Measurements from ENCODE around the gene MCM3.

The MCM3 gene

DNA sequence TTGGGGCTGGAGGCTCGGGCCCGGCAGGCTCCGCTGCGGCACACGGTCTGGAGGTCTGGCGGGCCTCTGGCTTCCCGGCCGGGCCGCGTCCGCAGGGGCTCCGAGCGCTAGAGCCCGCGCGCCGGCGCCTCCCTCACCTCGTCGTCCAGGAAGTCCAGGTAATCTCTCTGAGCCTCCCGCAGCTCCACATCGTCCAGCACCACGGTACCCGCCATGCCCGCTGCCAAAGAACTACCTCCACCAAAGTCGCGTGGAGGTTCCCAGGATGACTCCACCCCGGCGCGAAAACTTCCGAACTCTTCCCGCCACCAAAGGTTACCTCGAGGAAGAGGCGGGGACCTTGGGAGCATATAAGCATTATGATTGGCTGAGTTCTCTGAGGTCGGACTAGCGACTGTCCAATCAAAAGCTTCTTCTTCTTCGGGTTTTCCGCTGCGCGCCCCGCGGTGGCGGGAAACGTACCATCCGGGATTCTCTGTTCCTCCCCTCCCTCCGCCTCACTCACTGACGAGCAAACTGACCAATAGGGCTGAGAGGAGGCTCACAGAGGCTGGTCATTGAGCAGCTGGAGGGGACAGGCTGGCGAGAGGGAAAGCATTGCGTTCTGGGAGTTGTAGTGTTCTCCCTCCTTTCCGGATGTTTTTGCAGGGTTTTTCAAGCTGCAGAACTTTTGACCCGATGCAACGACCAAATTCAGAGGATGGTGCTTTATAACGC is at the start of gene MCM3:
TSS of gene MCM3 (minus strand) at position 283 of the 717 bp plus-strand sequence. CDS start at position 215, 68 bp downstream.
- DNase-seq (ENCODE audit: low spot score) = peak; percentile 99

DNA sequence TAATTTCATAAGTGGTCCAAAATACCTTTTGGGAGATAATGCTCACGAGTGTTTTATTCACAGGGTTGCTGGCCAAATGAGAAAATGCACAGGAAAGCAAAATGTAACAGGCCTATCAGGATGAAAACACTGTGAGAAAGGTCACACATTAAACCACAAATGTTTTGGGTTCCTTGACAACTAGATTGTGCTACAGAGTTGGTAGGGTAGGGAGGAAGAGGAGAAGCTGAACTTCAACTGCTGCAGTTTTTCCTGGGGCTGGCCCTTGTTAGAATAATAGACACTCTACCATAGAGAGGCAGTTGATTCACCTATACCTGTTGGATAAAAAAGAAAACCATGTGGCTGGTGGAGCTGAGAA is 49.3 kb upstream of the MCM3 start:
- DNase-seq (ENCODE audit: low spot score) = no peak

DNA sequence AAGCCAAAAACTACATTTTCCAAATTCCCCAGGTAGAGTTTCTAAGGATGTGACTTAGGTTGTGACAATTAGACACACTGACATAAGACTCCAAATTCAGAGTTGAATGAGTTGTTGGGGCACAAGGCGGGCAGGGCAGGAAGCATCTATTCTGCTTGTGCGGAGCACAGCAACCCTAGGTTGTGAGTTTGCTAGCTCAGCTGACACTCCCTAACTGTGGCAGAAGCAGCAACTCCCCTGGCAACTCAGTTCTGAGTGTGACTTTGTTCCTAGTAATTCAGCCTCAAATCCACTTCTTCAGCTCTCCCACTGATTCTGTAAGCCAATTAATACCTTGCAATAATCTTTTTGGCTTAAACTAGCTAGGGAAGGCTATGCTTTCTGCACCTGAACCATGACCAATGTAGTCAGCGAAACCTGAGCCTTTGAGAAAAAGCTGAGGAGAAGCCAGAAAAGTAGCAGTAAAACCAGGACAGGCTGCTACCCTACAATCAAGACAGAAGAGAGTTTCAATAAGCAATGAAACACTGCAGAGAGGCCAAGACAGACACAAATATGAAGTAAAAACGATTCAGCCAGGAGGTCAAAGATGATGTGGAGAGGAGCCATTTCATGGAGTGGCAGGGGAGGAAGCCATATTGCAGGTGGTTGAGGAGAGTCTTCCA is 47.4 kb upstream of the MCM3 start:
- DNase-seq (ENCODE audit: low spot score) = no peak

DNA sequence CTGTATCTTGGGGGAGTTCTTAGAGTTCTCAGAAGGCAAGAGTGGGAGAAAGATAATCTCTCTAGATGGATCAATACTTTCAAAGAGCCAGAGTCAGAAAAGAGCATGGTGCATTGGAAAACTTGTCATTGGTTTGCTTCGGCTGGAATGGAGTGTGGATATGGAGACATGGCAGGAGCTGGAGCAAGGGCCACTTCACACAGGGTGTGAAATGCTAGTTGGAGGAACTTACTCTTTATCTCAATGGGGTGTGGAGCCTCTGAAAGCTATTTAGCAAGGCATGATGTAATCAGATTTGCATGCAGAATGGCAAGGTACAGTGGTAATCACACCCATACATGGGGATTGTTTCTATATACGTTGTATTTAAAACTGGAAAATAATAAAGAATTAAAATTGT is 45.9 kb upstream of the MCM3 start:
- DNase-seq (ENCODE audit: low spot score) = peak; percentile 52

DNA sequence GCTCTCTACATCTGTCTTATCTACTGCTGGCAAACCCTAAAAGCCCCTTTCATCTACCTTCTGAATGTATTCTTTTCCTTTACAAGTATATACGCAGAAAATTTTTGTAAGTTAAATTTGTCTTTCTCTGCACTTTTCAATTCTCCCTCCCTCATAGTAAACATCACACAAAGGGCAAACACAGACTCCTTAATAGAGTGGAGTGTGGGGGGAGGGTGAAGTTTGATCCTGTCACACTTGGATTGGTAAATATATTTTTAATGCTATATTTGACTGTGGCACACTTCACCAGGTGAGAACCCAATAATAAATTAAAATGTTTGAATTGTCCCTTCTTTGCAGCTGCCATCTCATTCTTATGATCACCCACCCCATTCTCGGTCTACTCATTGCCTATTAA is 44.2 kb upstream of the MCM3 start:
- DNase-seq (ENCODE audit: low spot score) = no peak

DNA sequence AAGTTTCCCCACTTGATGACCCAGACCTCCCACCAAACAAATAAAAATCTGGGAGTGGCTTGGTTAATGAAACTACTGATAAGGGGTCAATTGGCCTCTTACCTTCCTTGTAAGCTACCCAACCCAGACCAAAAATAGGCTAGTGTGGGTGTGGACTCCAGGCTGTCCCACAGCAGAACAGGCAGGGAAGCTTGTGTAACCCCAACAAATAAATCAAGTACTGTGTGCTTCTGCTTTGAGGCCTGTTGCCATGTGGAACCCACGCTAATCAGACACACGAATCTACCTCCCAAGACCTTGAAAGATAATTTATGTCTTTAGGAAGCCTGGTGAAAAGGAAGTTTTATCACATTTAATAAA is 43.7 kb upstream of the MCM3 start:
- DNase-seq (ENCODE audit: low spot score) = peak; percentile 65

DNA sequence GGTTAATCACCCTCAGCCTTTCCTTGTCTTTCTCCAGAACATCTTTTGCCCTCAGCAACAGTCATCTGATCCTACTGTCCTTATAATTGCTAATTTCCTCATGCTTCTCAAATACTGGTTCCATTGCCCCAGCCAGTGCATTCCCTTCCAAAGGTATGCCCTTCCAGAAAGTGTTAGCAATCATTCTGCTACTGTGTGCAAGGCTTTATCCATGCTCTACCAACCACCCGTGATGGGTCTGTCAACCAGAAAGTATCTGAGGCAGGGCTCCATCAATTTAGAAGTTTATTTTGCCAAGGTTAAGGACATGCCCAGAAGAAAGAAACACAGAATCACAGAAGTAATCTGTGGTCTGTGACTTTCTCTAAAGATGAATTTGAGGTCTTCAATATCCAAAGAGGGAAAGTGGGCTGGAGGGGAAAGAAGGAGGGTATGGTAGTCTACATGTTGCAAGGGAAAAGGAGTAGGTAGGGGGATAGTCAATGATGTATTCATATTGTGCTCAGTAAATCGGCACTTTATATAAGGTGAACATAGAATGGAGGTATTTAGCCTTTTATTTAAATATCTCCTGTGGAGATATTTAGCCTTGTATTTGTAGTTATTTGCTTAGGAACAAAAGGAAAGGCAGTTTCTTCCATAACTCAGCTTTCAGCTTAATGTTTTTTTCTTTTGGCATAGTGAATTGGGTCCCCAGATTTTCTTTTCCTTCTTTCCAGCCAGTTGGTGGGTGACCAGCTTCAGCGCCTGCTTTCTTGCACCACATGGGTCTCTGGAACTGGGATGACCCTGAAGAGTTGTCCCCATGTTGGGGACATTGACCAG is 42.2 kb upstream of the MCM3 start:
- DNase-seq (ENCODE audit: low spot score) = no peak

DNA sequence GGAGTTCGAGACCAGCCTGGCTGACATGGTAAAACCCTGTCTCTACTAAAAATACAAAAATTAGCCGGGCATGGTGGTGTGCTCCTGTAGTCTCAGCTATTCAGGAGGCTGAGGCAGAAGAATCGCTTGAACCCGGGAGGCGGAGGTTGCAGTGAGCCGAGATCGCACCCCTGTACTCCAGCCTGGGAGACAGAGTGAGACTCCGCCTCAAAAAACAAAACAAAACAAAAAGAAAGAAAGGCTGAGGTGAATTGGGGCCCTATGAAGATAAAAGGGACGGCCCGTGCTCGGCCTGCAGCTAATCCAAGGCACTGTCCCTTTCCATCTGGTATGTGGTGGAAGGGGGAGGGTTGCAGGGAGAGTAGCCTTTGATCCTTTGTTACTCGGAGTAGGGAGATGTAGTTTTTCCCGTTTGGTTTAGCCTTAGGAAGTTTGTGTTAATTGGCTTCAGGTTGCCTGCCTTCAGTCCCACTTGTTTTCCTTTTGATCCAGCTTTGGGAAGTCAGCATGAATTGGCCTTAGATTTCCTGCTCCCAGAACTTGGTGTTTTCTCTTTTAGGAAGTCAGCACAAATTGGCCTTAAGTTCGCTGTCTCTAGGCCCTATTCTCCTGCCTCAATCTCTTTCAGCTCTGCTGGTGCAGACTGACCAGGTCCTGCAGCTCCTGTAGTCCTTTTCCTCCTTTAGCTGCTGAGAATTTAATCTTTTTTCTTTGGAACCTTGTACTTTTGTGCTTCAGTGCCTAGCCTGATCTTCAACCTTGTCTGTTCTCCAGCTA is 41.3 kb upstream of the MCM3 start:
- no peak for DNase-seq (ENCODE audit: low spot score)

DNA sequence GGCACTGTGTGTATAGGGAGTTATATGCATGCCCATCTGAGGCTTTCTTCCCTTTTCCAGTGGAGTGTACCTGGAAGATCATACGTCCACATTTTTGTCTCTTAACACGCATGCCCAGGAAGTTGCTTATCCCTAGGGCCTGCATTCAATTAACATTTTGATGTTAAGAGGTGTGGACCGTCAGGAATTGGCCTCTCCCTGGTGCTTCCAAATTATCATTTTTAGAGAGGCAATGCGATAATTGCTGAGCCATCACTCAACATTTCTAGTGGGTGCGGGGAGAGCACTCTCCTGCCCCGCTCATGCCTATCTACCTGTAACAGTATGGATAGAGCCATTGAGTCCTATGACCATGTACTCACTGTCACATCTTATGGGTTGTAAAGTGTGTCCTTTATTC is 39.6 kb upstream of the MCM3 start:
- no peak for DNase-seq (ENCODE audit: low spot score)

DNA sequence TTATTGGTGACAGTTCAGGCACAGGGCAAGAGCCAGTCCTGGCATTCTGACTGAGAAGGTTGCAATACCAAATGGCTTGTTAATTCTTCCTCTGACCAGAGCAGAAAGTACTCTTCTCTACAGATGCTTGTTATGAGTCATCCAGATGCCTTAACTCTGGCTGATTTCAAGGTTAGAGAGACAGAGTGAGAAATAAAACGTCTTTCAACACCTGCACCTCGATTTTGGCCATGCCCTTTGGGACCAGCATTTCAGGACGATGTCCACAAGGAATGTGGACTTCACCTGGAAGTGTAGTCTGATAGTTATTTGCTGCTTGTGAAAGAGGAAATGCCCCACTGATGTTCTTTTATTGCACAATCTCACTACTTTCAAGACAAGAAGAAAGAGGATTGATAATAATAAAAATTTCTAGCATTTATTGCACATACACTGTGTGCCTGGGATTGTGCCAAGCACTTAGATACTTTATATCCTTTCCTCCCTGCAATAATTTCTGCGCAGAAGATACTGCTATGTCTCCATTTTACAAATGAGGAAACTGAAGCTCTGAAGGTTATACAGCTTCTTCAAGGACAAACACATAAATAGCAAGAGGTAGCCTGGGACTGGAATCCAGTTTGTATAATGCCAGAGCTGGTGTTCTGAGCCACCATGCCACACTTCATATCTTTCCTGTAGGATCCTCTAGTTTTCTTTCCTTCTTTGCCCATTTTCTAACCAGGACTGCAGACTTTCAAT is 33.5 kb upstream of the MCM3 start:
- DNase-seq (ENCODE audit: low spot score) = peak; percentile 39

DNA sequence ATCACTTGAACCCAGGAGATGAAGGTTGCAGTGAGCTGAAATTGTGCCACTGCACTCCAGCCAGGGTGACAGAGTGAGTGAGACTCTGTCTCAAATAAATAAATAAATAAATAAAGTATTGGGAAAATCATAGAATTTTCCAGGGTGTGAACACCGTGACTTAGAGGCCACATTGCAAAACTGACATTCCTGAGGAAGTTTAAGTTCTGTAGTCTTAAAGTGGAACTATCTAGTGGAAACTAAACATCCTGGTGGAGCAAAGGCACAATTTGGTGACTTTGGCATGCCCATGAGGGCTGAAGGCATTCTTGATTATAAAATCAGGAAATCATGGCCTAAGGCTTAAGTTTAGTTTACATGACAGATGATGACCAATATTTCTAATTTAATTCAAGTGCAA is 32.7 kb upstream of the MCM3 start:
- DNase-seq (ENCODE audit: low spot score) = no peak

DNA sequence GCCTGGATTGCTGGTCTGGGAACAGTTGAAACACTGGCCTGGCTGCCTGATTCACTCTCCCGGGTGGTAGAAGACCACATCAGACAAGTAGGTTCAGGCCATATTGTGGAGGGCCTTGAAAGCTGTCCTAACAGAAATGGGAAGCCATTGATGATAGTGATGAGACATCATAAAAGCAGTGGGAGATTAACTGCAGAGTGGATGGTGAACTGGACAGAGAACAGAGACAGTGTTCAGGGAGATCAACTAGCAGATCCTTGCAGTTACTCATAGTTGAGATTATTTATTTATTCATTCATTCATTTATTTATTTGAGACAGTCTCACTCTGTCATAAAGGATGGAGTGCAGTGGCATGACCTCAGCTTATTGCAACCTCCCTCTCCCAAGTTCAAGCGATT is 30.2 kb upstream of the MCM3 start:
- DNase-seq (ENCODE audit: low spot score) = no peak

DNA sequence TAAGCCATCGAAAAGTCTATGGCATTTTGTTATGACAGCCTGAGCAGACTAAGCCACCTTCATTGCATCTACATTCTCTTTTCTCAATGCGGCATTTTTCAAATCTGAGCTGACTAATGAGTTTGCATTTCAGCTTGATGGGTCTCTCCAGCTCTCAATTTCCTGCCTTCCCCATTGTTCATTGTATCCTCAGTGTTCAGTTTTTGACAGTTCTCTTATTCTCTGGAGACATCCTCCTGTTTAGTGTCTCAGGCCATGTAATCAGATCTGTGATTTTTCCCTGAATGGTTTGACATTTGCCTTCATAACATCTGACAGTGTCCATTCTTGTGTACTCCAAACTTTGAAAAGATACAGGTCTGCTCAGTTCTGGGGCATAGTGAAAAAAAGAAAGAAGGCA is 27.9 kb upstream of the MCM3 start:
- DNase-seq (ENCODE audit: low spot score) = no peak

DNA sequence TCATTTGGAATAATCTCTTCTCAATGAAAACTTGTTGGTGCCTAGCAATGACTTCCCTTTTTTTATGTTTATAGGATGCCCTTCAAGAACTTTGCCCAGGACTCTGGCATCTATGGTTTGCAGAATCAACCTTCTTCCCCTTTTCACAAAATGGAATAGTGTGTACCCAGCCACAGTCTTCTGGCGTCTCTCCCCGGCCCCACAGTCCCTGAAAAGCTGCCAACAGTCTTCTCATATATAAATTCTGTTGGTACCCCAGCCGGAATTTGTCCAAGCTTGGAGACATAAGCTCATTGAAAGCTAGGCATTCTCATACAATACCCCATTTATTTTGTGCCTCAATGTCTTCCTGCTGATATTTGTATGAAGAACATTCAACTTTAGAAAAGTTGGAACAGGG is 26.4 kb upstream of the MCM3 start:
- no peak for DNase-seq (ENCODE audit: low spot score)

DNA sequence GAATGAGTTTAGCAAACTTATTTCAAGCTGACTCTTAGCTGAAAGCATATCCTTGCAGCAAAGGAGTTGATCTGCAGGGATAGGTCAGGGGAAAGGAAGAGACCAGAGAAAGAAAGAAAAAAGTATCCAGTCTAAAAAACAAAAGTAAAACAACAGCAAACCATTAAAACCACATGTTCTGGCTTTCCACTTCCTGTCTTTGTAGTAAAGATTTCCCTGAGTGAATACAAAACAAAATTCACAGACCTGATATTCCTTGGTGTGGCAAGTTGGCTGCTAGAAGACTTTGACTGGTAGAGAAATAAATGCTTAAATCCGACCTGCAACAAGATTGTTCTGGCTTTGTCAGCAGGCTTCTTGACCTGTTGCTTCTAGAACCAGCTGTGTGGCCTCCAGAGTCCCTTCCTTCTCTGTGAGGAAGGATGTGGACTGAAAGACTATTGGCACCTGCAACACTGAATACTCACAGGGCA is 23.4 kb upstream of the MCM3 start:
- DNase-seq (ENCODE audit: low spot score) = no peak

DNA sequence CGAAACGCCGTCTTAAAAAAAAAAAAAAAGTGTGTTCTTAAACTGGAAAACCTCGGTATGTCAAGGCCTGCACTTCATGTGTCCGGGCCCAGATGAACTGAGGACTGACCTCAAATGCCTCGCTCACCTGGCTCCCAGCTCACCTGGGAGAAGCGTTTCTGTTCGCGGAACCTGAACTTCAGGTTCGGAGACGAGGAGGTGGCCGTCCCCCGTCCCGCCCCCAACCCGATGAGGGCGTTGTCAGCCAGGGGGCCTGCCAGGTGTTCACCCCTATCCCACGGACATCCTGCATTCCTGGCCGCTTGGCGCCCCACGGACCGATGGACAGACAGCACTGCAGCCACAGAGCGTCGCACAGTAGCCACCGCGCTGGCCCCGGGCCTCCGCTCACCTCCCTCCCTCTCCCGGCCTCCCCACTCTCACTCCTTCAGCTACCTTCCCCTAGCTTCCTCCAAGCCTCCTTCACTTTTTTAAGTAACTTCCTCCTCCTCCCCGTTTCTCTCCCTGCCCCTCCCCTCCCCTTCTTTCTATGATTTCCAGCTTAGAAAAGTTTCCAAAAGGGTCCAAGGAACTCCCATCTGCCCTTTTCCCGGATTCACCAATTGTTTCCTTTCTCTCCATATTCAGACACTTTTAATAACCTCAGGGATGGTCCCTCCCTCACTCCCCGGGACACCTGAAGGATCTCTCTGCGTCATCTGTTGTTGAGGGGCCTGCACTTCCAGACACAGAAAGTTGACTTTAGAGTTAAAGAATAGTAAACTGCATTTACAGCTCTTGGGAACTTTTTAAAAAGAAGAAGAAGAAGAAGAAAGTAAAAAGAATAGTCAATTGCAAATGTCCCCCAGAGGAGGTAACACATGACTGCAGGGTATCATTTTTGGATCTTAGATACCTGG is 22.7 kb upstream of the MCM3 start:
- no peak for DNase-seq (ENCODE audit: low spot score)

DNA sequence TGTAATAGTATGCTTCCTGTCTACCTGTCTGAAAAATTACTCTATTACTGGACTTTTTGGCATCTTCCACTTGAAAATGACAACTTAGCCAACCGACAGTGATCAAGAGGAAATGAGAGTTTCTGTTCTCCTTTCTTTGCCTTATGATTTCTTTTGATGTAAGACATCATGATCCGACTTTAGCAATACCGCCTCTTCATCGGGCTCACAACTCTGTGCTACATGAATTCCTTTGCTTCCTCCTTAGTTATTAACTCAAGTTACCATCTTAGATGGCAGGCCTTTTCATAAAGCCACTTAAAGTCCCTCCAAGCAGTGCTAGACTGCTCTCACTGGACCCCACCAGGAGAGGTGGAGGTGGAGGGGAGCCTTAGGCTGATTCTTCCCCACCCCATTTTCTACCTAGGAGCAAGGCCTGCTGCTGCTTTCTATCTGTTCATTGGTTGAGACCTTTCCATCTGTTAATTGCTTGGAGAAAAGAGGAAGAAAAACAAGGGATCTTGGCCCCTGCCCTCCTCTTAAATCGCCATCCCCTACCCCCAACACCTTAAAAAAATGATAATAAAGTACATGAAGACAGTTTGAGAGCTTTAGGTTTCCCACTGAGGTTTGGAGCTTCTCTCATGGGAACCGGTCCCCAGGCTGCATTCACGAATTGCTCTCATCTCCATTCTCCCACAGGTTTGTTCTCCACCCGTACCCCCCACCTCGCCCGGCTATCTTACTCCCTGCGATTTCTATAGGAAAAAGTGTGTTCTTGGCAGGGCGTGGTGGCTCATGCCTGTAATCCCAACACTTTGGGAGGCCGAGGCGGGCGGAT is 21.6 kb upstream of the MCM3 start:
- no peak for DNase-seq (ENCODE audit: low spot score)

DNA sequence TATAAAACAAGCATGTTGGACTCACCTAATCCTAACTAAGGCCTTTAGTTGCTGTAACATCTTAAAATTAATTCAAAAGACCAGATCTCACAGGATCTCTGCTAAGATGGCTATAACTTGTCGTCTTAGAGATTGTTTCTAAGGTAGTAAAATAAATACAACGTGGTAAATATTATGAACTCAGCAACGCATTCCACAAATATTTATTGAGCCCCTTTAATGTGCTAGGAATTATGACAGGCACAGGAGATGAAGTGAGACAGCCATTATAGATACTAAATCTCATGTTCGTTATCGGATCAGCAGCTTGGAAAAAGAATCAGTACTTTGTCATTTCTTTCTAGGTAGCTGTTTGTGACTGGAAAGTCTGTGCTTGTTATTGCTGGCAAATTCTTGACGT is 20.9 kb upstream of the MCM3 start:
- DNase-seq (ENCODE audit: low spot score) = no peak

DNA sequence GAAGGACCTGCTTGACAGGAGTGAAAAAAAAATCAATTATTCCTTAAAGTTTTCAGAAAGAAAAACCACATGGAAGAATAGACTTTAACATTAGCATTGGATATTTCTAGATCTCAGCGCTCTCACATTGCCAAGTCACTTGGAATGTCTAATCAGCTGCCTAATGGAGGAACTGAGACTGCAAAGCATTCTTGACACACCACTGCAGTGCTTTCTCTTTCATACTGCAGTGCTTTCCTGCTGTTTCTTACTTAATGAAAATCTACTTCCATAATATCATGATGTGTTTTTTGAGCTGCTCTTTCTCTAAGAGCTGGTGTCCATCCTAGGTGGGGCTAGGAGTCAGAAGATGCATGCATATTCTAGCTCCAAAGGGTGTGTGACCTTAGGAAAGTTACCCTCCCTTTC is 20.4 kb upstream of the MCM3 start:
- no peak for DNase-seq (ENCODE audit: low spot score)

DNA sequence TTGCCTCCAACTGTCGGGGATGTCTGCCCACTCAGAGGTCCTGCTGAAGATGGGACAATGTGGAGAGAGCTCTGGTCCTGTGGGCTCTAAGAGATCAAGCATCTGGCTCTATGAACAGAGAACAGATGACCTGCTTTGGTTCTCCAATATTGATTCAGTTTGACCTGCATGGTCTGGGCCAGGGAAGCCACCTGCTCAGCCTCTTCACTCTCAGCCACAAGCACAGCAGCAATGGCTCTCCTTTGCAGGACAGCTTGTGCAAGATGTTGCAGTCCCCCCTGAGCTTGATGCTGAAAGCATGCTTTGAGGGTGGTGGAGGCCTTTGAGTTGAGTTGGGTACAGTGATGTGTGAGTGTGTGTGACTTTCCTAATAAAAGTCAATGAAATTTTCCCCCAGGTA is 18.6 kb upstream of the MCM3 start:
- no peak for DNase-seq (ENCODE audit: low spot score)
